ENCODE measurements around the gene DPYSL5. TPM values are rescaled to one million over a fixed set of nuclear protein-coding genes. Genes with fewer than 3 reads are reported as not detected.

Gene DPYSL5
- total and polyA plus RNA-seq, 2 donors (not counting 1 experiment from before 2014, with no cell fraction given): not detected

DNA sequence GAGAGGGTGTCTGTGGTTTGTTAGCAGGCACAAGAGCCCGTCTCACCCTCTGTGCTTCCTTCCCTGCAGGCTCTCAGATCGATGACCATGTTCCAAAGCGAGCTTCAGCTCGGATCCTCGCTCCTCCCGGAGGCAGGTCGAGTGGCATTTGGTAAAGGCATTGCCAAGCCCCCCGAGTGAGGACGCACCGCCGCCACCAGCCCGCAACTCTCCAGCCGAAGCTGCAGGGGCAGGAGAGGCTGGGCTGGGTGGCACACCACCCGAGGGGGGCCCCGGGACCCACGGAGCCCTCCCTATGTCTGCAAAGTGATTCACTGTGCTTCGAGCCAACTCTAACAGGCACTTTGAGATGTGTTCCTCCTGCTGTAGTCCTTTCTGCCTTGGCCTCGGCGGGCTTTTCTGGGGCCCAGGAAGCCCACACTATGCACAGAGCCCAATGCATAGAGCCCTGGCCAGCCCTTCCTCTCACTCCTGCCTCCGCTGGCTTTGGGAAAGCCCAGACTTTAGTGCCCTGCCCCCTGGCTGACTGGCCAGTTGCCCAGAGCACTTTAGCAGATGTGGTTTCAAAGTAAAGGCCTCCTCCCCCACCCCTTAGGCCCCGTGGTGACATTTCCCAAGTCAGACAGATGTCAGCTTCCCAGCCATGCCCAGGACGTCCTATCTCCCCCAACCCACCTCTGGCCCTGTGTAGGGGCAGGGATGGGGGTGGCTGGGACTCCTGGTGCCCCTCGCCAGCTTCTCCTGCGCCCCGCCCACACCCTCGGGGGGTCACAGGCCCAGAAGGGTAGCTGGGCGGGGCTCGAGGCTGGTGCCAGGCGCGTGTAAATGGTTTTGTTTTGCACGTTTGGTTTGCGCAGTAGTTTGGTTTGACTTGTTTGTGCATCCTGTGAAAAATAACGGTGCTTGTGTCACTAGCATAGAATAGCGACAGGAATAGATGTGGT lies 99.2 kb downstream of the DPYSL5 start:
- Histone ChIP-seq H3K79me2 (ENCODE audit: control insufficient read depth, insufficient read depth, low read length) (no peaks in the 10 kb centered on the region), H3K27me3 (replicated peaks in 1 of 4; ENCODE audit: control extremely low read depth in 1 of 4, control insufficient read depth in 3 of 4, insufficient read depth in 4 of 4, low read length in 3 of 4) (peaks cover 0 to 13% (median 3%) of the 10 kb centered on the region in 4 experiments), H3K4me3 (ENCODE audit: control extremely low read depth in 1 of 5, extremely low read depth in 1 of 5, insufficient read depth in 1 of 5, low read depth in 2 of 5, low read length in 4 of 5) (no peak overlapping the region), H2AFZ (ENCODE audit: insufficient read depth, low read depth, low read length, poor library complexity, severe bottlenecking) (no peak overlapping the region), H4K20me1 (ENCODE audit: control insufficient read depth, insufficient read depth, low read length, poor library complexity, severe bottlenecking) (no peaks in the 10 kb centered on the region), H3K27ac (ENCODE audit: low read length in 2 of 2) (no peak overlapping the region), H3K4me2 (replicated peaks; ENCODE audit: low read depth, low read length, poor library complexity, severe bottlenecking) (no peak overlapping the region), H3K4me1 (ENCODE audit: control insufficient read depth in 2 of 2, insufficient read depth in 2 of 2, low read length in 2 of 2) (no peaks in the 10 kb centered on the region), H3K9ac (ENCODE audit: low read length) (no peak overlapping the region), H3K36me3 (replicated peaks in 1 of 2; ENCODE audit: control extremely low read depth in 1 of 2, control insufficient read depth in 1 of 2, extremely low read depth in 1 of 2, insufficient read depth in 2 of 2, low read length in 1 of 2) (no peaks in the 10 kb centered on the region), H3K9me3 (ENCODE audit: control extremely low read depth in 1 of 3, control insufficient read depth in 2 of 3, insufficient read depth in 1 of 3, low read length in 2 of 3) (no peaks in the 10 kb centered on the region)
- H3K4me1 Mint-ChIP-seq: no peaks in the 10 kb centered on the region
- ChIA-PET CTCF (no interaction called here), POLR2A (no interaction called here)
- 86% methylated on average over 32 of the region's 34 CpGs for WGBS (ENCODE audit: insufficient coverage)
- intact Hi-C loops (cut with micrococcal nuclease): no loop called here
- H3K4me3 Mint-ChIP-seq: no peak overlapping the region
- H3K9me3 Mint-ChIP-seq (ENCODE audit: insufficient read depth): no peaks in the 10 kb centered on the region
- H3K27ac Mint-ChIP-seq: no peak overlapping the region
- TF ChIP-seq EZH2 (IDR thresholded peaks at IDR 0.05; ENCODE audit: borderline replicate concordance, insufficient read depth, low read depth, low read length, poor library complexity, severe bottlenecking): no peak
- TF ChIP-seq, protein P1, sequence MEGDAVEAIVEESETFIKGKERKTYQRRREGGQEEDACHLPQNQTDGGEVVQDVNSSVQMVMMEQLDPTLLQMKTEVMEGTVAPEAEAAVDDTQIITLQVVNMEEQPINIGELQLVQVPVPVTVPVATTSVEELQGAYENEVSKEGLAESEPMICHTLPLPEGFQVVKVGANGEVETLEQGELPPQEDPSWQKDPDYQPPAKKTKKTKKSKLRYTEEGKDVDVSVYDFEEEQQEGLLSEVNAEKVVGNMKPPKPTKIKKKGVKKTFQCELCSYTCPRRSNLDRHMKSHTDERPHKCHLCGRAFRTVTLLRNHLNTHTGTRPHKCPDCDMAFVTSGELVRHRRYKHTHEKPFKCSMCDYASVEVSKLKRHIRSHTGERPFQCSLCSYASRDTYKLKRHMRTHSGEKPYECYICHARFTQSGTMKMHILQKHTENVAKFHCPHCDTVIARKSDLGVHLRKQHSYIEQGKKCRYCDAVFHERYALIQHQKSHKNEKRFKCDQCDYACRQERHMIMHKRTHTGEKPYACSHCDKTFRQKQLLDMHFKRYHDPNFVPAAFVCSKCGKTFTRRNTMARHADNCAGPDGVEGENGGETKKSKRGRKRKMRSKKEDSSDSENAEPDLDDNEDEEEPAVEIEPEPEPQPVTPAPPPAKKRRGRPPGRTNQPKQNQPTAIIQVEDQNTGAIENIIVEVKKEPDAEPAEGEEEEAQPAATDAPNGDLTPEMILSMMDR (IDR thresholded peaks at IDR 0.05): no peak
- ATAC-seq (ENCODE audit: low read depth) (no peak), DNase-seq (no peak)
- H3K27me3 Mint-ChIP-seq: peaks cover 21% of the 10 kb centered on the region

DNA sequence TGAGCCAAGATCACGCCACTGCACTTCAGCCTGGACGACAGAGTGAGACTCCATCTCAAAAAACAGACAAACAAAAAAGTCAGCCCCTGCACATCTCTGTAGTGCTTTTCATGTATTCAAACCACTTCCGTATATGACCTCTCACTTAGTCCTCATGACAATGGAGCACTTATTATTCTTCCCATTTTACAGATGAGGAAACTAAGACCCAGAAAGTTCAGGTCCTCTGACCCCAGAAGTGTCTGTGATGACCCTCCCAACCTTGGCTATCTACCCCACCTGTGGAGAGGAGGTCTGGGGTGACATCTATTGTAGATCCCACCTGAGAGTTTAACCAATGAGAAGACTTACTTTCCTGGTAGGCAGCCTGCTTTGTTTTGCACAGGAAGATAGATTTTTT lies 100.9 kb downstream of the DPYSL5 start:
- Histone ChIP-seq H3K4me2 (replicated peaks; ENCODE audit: low read depth, low read length, poor library complexity, severe bottlenecking) (no peak overlapping the region), H3K4me3 (ENCODE audit: control extremely low read depth in 1 of 5, extremely low read depth in 1 of 5, insufficient read depth in 1 of 5, low read depth in 2 of 5, low read length in 4 of 5) (no peak overlapping the region), H3K9me3 (ENCODE audit: control extremely low read depth in 1 of 3, control insufficient read depth in 2 of 3, insufficient read depth in 1 of 3, low read length in 2 of 3) (peaks cover 0 to under 1% (median 0%) of the 10 kb centered on the region in 3 donors), H2AFZ (ENCODE audit: insufficient read depth, low read depth, low read length, poor library complexity, severe bottlenecking) (no peak overlapping the region), H3K27ac (ENCODE audit: low read length in 2 of 2) (no peak overlapping the region), H3K9ac (ENCODE audit: low read length) (no peak overlapping the region), H3K27me3 (replicated peaks in 1 of 4; ENCODE audit: control extremely low read depth in 1 of 4, control insufficient read depth in 3 of 4, insufficient read depth in 4 of 4, low read length in 3 of 4) (peaks cover 0 to 8% (median 0%) of the 10 kb centered on the region in 4 experiments), H3K79me2 (ENCODE audit: control insufficient read depth, insufficient read depth, low read length) (no peaks in the 10 kb centered on the region), H3K4me1 (ENCODE audit: control insufficient read depth in 2 of 2, insufficient read depth in 2 of 2, low read length in 2 of 2) (no peaks in the 10 kb centered on the region), H4K20me1 (ENCODE audit: control insufficient read depth, insufficient read depth, low read length, poor library complexity, severe bottlenecking) (no peaks in the 10 kb centered on the region), H3K36me3 (replicated peaks in 1 of 2; ENCODE audit: control extremely low read depth in 1 of 2, control insufficient read depth in 1 of 2, extremely low read depth in 1 of 2, insufficient read depth in 2 of 2, low read length in 1 of 2) (no peaks in the 10 kb centered on the region)
- Mint-ChIP-seq H3K9me3 (ENCODE audit: insufficient read depth) (no peaks in the 10 kb centered on the region), H3K4me1 (no peaks in the 10 kb centered on the region), H3K27me3 (peaks cover 17% of the 10 kb centered on the region), H3K27ac (no peak overlapping the region), H3K4me3 (no peak overlapping the region)
- WGBS (ENCODE audit: insufficient coverage): 89% methylated on average over 3 of the region's 3 CpGs
- ChIA-PET CTCF (no interaction called here), POLR2A (no interaction called here)
- intact Hi-C loops (cut with micrococcal nuclease): no loop called here
- no peak for DNase-seq
- no peak for TF ChIP-seq EZH2 (IDR thresholded peaks at IDR 0.05; ENCODE audit: borderline replicate concordance, insufficient read depth, low read depth, low read length, poor library complexity, severe bottlenecking)
- TF ChIP-seq, protein P1 (IDR thresholded peaks at IDR 0.05): no peak
- ATAC-seq (ENCODE audit: low read depth): no peak

All from B cell (primary cell).